ENCODE measurements around the gene VAMP5. TPM values are rescaled to one million over a fixed set of nuclear protein-coding genes. Genes with fewer than 3 reads are reported as not detected.
"Not testable (repeated sequence)": the region's sequence is repeated elsewhere in the genome, so short reads cannot be mapped to it uniquely, and the experiment has no call there.

VAMP5 gene
- total RNA-seq, 1 experiment from 2014 or later = 1.9 TPM

- BruUV-seq (replicated peaks); intact Hi-C loops (cut with micrococcal nuclease); H3K4me2 ChIP-seq (ENCODE audit: low read length); H3K4me3 ChIP-seq (replicated peaks in 1 of 2; ENCODE audit: low read depth in 1 of 2, low read length in 2 of 2); H3K9me3 ChIP-seq (ENCODE audit: control insufficient read depth in 1 of 2, insufficient read depth in 1 of 2, low read depth in 1 of 2, low read length in 2 of 2); ATAC-seq; H3K9me2 ChIP-seq (ENCODE audit: insufficient read depth); H3K9ac ChIP-seq (ENCODE audit: low read length); H3K27me3 ChIP-seq (ENCODE audit: insufficient read depth, low read length); DNase-seq (ENCODE audit: low read depth, low spot score); H2AFZ ChIP-seq (ENCODE audit: low read depth, low read length, poor library complexity, severe bottlenecking): not testable (repeated sequence)
- RAD21 ChIA-PET (ENCODE audit: low non-redundant PET in 1 of 2, low total read pairs in 2 of 2, uncharacterized antibody in 2 of 2, unreplicated experiment in 2 of 2) = interaction anchor here in 1 of 2 experiments (1.2 kb wide), 1 partner anchor 123 kb away, joined by 3 read pairs; no protein-coding TSS in a partner anchor
- H4K20me1 ChIP-seq (ENCODE audit: insufficient read depth) = peaks cover 39% of the 10 kb centered on the region
- peak overlapping the region; percentile 37; the same call in 1 of the 2 replicates for H3K27ac ChIP-seq (ENCODE audit: low read depth, low read length)
- CTCF ChIA-PET = interaction anchor here (1.5 to 2.0 kb wide), 2 partner anchors 124 to 125 kb away, joined by 6 to 8 read pairs; no protein-coding TSS in a partner anchor
- POLR2A ChIA-PET = interaction anchor here (0.6 to 15.3 kb wide), 27 partner anchors 8 to 191 kb away, joined by 3 to 236 read pairs (median 5); partner anchors contain the start of genes ELMOD3, GGCX, RETSAT and SH2D6
- peak; percentile 28; the same call in 1 of the 2 replicates for TF ChIP-seq POLR2AphosphoS5 (IDR thresholded peaks at IDR 0.05; ENCODE audit: low read depth, low read length)
- peaks cover 5 to 33% of the 10 kb centered on the region in 2 experiments; a peak in 3 of 4 replicates for H3K4me1 ChIP-seq (ENCODE audit: control insufficient read depth in 1 of 2, insufficient read depth in 2 of 2, low read length in 2 of 2)
- H3K79me2 ChIP-seq (ENCODE audit: insufficient read depth, low read length) = peaks cover 35% of the 10 kb centered on the region
- H3K36me3 ChIP-seq (ENCODE audit: control insufficient read depth in 1 of 2, insufficient read depth in 2 of 2, low read length in 2 of 2) = peaks cover 39 to 62% of the 10 kb centered on the region in 2 experiments
These were observed 39.1 kb upstream of the VAMP5 start for GRCh38 chr2:85544915-85545779.

GRCh38 chr2:85545780-85546240 lies 38.4 kb upstream of the VAMP5 start:
- Histone ChIP-seq H3K9me2 (ENCODE audit: insufficient read depth) (no peaks in the 10 kb centered on the region), H3K27me3 (ENCODE audit: insufficient read depth, low read length) (no peaks in the 10 kb centered on the region), H4K20me1 (ENCODE audit: insufficient read depth) (peaks cover 32% of the 10 kb centered on the region), H3K79me2 (ENCODE audit: insufficient read depth, low read length) (peaks cover 28% of the 10 kb centered on the region), H3K9me3 (ENCODE audit: control insufficient read depth in 1 of 2, insufficient read depth in 1 of 2, low read depth in 1 of 2, low read length in 2 of 2) (no peaks in the 10 kb centered on the region), H3K9ac (ENCODE audit: low read length) (no peak overlapping the region), H3K36me3 (ENCODE audit: control insufficient read depth in 1 of 2, insufficient read depth in 2 of 2, low read length in 2 of 2) (peaks cover 32 to 61% of the 10 kb centered on the region in 2 experiments), H2AFZ (ENCODE audit: low read depth, low read length, poor library complexity, severe bottlenecking) (no peak overlapping the region), H3K4me2 (ENCODE audit: low read length) (no peak overlapping the region), H3K4me3 (replicated peaks in 1 of 2; ENCODE audit: low read depth in 1 of 2, low read length in 2 of 2) (no peak overlapping the region), H3K4me1 (ENCODE audit: control insufficient read depth in 1 of 2, insufficient read depth in 2 of 2, low read length in 2 of 2) (peaks cover 5 to 27% of the 10 kb centered on the region in 2 experiments; a peak in 3 of 4 replicates), H3K27ac (ENCODE audit: low read depth, low read length) (peak overlapping the region; percentile 37; the same call in 1 of the 2 replicates)
- POLR2A ChIA-PET = interaction anchor here (0.6 to 15.3 kb wide), 32 partner anchors 9 to 191 kb away, joined by 3 to 236 read pairs (median 4); partner anchors contain the start of genes ELMOD3, GGCX, RETSAT and SH2D6
- BruUV-seq (replicated peaks) = no TSS peak
- DNase-seq (ENCODE audit: low read depth, low spot score) = peak; percentile 43
- intact Hi-C loops (cut with micrococcal nuclease) = no loop called here
- no peak for ATAC-seq
- CTCF ChIA-PET = interaction anchor here (1.5 to 2.0 kb wide), 2 partner anchors 125 to 126 kb away, joined by 6 to 8 read pairs; no protein-coding TSS in a partner anchor
- RAD21 ChIA-PET (ENCODE audit: low non-redundant PET in 1 of 2, low total read pairs in 2 of 2, uncharacterized antibody in 2 of 2, unreplicated experiment in 2 of 2) = interaction anchor here in 1 of 2 experiments (1.2 kb wide), 1 partner anchor 124 kb away, joined by 3 read pairs; no protein-coding TSS in a partner anchor
- TF ChIP-seq EZH2 (IDR thresholded peaks at IDR 0.05) (no peak), JUND (IDR thresholded peaks at IDR 0.05) (no peak), FOSL1 (IDR thresholded peaks at IDR 0.05; ENCODE audit: low read depth) (no peak), POLR2A (IDR thresholded peaks at IDR 0.05; ENCODE audit: borderline replicate concordance, extremely low read depth, insufficient read depth, insufficient read length) (peak; percentile 21), CEBPB (IDR thresholded peaks at IDR 0.05; ENCODE audit: low read depth) (no peak)

All from HCT116 (cell line).